ENCODE measurements around the gene MRTFA. TPM values are rescaled to one million over a fixed set of nuclear protein-coding genes. Genes with fewer than 3 reads are reported as not detected.
"Not testable (repeated sequence)": the region's sequence is repeated elsewhere in the genome, so short reads cannot be mapped to it uniquely, and the experiment has no call there.

The MRTFA gene
- total RNA-seq, 2 donors from 2014 or later, result 70.1 to 71.5 TPM

GRCh38 chr22:40541300-40541699, 95.2 kb downstream of the MRTFA start:
- no peak overlapping the region for H3K27ac Mint-ChIP-seq
- peak; percentile 32 for ATAC-seq

GRCh38 chr22:40540265-40540664, 96.3 kb downstream of the MRTFA start:
- ATAC-seq (no peak), DNase-seq (no peak)
- Mint-ChIP-seq H3K4me3 (no peak overlapping the region), H3K4me1 (peaks cover 15% of the 10 kb centered on the region), H3K27ac (peak overlapping the region; percentile 67), H3K27me3 (no peaks in the 10 kb centered on the region), H3K36me3 (ENCODE audit: low read depth) (no peaks in the 10 kb centered on the region)
- H3K9me3 ChIP-seq (ENCODE audit: control insufficient read depth, low read length, poor library complexity, severe bottlenecking), result no peaks in the 10 kb centered on the region

More at GRCh38 chr22:40541300-40541699, 95.2 kb downstream of the MRTFA start:
- no peak overlapping the region for H3K4me3 Mint-ChIP-seq
- no peak for DNase-seq
- H3K4me1 Mint-ChIP-seq, result peaks cover 16% of the 10 kb centered on the region
- H3K9me3 ChIP-seq (ENCODE audit: control insufficient read depth, low read length, poor library complexity, severe bottlenecking), result no peaks in the 10 kb centered on the region
- H3K27me3 Mint-ChIP-seq, result no peaks in the 10 kb centered on the region
- peaks cover 3% of the 10 kb centered on the region for H3K36me3 Mint-ChIP-seq (ENCODE audit: low read depth)

DNA sequence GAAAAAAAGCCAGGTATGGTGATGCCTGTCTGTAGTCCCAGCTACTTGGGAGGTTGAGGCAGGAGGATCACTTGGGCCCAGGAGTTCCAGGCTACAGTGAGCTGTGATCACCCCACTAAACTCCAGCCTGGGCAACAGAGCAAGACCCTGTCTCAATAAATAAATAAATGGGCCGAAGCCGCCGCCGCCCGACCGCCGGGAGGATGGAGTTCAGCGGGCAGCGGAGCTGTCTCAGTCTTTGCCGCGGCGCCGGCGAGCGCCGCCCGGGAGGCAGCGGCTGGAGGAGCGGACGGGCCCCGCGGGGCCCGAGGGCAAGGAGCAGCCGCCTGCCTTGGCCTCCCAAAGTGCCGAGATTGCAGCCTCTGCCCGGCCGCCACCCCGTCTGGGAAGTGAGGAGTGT, 100.4 kb downstream of the MRTFA start:
- not testable (repeated sequence) for H3K27me3 Mint-ChIP-seq; H3K27ac Mint-ChIP-seq; DNase-seq; ATAC-seq; H3K36me3 Mint-ChIP-seq (ENCODE audit: low read depth); H3K4me3 Mint-ChIP-seq; H3K9me3 ChIP-seq (ENCODE audit: control insufficient read depth, low read length, poor library complexity, severe bottlenecking)
- H3K4me1 Mint-ChIP-seq, result peaks cover 36% of the 10 kb centered on the region

DNA sequence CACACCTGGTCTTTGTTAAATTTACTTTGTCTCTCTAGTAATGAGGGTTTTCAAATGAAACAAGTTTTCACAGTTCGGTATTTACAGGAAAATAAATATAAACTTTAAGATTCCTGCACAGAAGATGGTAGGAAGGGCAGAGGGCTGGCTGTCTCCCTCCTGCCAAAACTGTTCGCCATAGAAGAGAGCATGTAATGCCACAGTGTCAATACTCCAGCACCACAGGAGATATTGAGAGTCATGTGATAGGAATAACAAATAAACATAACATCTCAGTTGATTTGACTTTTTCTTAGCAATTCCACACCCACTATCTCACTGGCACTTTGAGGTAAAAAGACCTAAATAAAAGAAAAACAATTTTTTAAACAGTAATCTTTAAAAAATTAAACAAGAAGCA, 100.9 kb downstream of the MRTFA start:
- Mint-ChIP-seq H3K4me1 (peaks cover 40% of the 10 kb centered on the region), H3K27me3 (no peaks in the 10 kb centered on the region), H3K36me3 (ENCODE audit: low read depth) (no peaks in the 10 kb centered on the region), H3K27ac (peak overlapping the region; percentile 96), H3K4me3 (no peak overlapping the region)
- no peak for ATAC-seq
- no peaks in the 10 kb centered on the region for H3K9me3 ChIP-seq (ENCODE audit: control insufficient read depth, low read length, poor library complexity, severe bottlenecking)
- DNase-seq, result no peak

- Mint-ChIP-seq H3K27ac (peak overlapping the region; percentile 96), H3K4me1 (peaks cover 45% of the 10 kb centered on the region), H3K36me3 (ENCODE audit: low read depth) (no peaks in the 10 kb centered on the region), H3K4me3 (peak overlapping the region; percentile 82), H3K27me3 (no peaks in the 10 kb centered on the region)
- DNase-seq, result no peak
- no peaks in the 10 kb centered on the region for H3K9me3 ChIP-seq (ENCODE audit: control insufficient read depth, low read length, poor library complexity, severe bottlenecking)
- no peak for ATAC-seq
These were observed 101.4 kb downstream of the MRTFA start for GRCh38 chr22:40535189-40535512.

DNA sequence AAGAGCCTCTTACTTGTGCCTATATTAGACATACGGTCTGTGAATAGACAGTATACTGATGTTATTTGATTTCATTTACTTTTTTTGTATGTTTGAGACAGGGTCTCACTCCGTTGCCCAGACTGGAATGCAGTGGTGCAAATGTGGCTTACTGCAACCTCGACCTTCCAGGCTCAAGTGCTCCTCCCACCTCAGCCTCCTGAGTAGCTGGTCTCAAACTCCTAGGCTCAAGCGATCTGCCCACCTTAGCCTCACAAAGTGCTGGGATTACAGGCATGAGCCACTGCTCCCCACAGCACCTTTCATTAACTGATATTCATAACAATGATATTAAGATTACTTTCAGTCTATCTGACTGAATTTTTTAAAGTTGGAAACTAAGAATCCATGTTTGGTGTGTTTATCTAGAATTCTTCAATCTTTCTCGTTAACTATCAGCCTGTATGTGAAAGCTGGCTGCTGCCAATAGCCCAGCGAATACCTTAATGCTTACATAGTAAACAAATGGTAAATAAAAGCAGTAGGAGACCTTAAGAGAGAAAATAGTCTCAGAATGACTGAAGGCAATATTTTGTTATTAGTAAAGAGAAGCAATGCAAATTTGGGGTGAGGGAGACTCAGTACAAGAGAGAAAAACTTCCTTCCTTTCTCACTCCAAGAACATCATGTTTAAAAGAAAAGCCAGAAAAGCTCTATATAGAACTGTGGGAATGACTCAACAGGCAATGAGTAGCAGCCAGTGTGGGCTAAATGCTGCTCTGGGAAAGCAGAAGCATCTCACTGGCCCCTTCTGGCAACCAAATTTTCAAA, 101.9 kb downstream of the MRTFA start:
- Mint-ChIP-seq H3K4me1 (peaks cover 50% of the 10 kb centered on the region), H3K4me3 (peak overlapping the region; percentile 82), H3K27me3 (no peaks in the 10 kb centered on the region), H3K27ac (peak overlapping the region; percentile 96), H3K36me3 (ENCODE audit: low read depth) (no peaks in the 10 kb centered on the region)
- DNase-seq, result no peak
- H3K9me3 ChIP-seq (ENCODE audit: control insufficient read depth, low read length, poor library complexity, severe bottlenecking), result no peaks in the 10 kb centered on the region
- no peak for ATAC-seq

GRCh38 chr22:40533712-40534378, 102.7 kb downstream of the MRTFA start:
- peak; percentile 98 for ATAC-seq
- no peaks in the 10 kb centered on the region for H3K9me3 ChIP-seq (ENCODE audit: control insufficient read depth, low read length, poor library complexity, severe bottlenecking)
- DNase-seq, result peak in 1 of 3 donors; percentile 19
- H3K36me3 Mint-ChIP-seq (ENCODE audit: low read depth), result no peaks in the 10 kb centered on the region
- peak overlapping the region; percentile 96 for H3K27ac Mint-ChIP-seq
- H3K4me3 Mint-ChIP-seq, result peak overlapping the region; percentile 91
- H3K4me1 Mint-ChIP-seq, result peaks cover 54% of the 10 kb centered on the region
- no peaks in the 10 kb centered on the region for H3K27me3 Mint-ChIP-seq

DNA sequence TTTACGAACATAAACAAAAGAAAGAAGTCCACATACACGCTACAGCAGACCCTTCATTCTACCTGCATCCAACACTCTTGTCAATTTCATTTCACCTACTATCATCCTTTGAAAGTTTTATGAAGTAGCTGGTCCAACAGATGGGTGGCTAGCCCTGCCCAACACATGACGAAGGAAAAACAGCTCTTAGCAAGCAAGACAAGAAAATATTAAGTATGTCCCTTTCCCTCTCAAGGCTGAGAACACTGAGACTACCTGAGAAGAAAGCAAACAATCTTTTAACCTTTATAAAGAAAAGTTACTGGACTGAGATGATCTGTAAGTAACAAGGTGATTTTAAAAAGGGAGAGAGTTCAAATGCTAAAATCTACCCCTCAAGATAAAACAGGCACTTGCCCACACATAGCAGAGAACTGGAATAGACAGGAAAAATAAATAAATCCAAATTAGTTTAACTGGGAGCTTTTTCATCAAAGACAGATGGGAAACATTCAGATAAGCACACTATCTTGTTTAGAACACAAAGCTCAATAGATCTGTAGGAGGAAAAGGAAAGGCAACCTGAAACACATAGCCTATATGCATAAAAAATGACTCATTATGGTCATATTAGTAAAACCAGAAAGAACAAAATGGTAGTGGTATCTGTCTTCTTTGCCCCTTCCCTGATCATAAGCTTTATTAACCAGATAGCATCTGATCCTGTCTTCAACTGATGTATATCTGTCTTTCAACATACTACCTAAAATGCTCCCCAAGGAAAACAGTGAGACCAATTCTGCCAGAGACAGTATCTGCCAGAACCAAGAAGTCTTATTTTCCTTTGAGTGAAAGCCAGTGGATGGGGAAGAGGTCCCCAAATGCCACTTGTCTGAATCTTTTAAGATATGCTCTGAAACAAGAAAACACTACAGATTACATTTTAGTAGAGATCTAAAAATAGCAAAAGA, 104.3 kb downstream of the MRTFA start:
- no peaks in the 10 kb centered on the region for H3K27me3 Mint-ChIP-seq
- no peak for ATAC-seq
- H3K4me1 Mint-ChIP-seq, result peaks cover 55% of the 10 kb centered on the region

DNA sequence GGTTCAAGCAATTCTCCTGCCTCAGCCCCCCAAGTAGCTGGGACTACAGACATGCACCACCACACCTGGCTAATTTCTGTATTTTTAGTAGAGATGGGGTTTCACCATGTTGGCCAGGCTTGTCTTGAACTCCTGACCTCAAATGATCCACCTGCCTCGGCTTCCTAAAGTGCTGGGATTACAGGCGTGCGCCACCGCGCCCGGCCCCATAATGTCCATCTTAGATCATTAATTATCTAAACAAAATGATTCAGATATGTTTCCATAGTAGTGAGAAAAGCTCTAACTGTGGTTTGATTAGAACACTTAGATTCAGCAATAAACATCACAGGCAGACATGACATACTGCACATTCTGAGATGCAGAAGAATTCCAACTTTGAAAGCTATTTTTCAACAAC, 106.1 kb downstream of the MRTFA start:
- not testable (repeated sequence) for ATAC-seq; H3K36me3 Mint-ChIP-seq (ENCODE audit: low read depth); DNase-seq; H3K9me3 ChIP-seq (ENCODE audit: control insufficient read depth, low read length, poor library complexity, severe bottlenecking); H3K27me3 Mint-ChIP-seq
- peaks cover 67% of the 10 kb centered on the region for H3K4me1 Mint-ChIP-seq
- H3K27ac Mint-ChIP-seq, result peak overlapping the region; percentile 79
- H3K4me3 Mint-ChIP-seq, result peak overlapping the region; percentile 19

More for the DNA sequence above, 104.3 kb downstream of the MRTFA start:
- Mint-ChIP-seq H3K4me3 (peak overlapping the region; percentile 91), H3K27ac (peak overlapping the region; percentile 96), H3K36me3 (ENCODE audit: low read depth) (no peaks in the 10 kb centered on the region)
- no peaks in the 10 kb centered on the region for H3K9me3 ChIP-seq (ENCODE audit: control insufficient read depth, low read length, poor library complexity, severe bottlenecking)
- no peak for DNase-seq

GRCh38 chr22:40529821-40530220, 106.7 kb downstream of the MRTFA start:
- DNase-seq, result no peak
- no peaks in the 10 kb centered on the region for H3K27me3 Mint-ChIP-seq
- peaks cover 62% of the 10 kb centered on the region for H3K4me1 Mint-ChIP-seq
- no peak for ATAC-seq
- peak overlapping the region; percentile 79 for H3K27ac Mint-ChIP-seq
- H3K9me3 ChIP-seq (ENCODE audit: control insufficient read depth, low read length, poor library complexity, severe bottlenecking), result no peaks in the 10 kb centered on the region
- no peak overlapping the region for H3K4me3 Mint-ChIP-seq
- H3K36me3 Mint-ChIP-seq (ENCODE audit: low read depth), result no peaks in the 10 kb centered on the region

GRCh38 chr22:40526960-40527359, 109.6 kb downstream of the MRTFA start:
- Mint-ChIP-seq H3K27me3 (no peaks in the 10 kb centered on the region), H3K36me3 (ENCODE audit: low read depth) (no peaks in the 10 kb centered on the region), H3K4me1 (peaks cover 38% of the 10 kb centered on the region), H3K27ac (peak overlapping the region; percentile 77), H3K4me3 (peak overlapping the region; percentile 21)
- DNase-seq, result no peak
- ATAC-seq, result no peak
- no peaks in the 10 kb centered on the region for H3K9me3 ChIP-seq (ENCODE audit: control insufficient read depth, low read length, poor library complexity, severe bottlenecking)

DNA sequence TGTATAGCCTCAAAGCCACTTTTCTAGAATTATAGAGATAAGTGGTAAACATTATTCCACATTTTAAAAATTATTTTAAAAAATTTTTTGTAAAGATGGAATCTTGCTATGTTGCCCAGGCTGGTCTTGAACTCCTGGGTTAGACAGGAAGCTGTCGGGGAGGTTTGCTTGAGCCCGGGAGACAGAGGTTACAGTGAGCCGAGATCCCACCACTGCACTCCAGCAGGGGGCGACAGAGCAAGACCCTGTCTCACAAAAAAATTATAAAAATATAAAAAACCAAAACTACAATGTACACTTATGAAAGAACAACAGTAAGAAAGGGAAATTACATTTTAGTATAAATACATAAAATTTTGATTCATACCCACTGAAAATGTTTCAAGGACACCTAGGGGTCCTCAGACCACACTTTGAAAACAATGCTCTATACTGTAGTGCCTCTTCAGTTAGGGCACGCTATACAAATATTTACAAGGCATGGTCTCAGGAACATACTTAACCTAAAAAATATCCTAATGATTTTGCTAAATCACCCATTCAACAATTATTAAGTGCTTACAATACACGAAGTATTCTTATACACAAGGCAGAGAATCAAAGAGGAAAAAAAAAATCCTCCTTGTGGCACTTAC, 111.2 kb downstream of the MRTFA start:
- Mint-ChIP-seq H3K4me3 (no peak overlapping the region), H3K27ac (peak overlapping the region; percentile 77), H3K27me3 (no peaks in the 10 kb centered on the region), H3K4me1 (peaks cover 27% of the 10 kb centered on the region), H3K36me3 (ENCODE audit: low read depth) (no peaks in the 10 kb centered on the region)
- ATAC-seq, result peak; percentile 79
- H3K9me3 ChIP-seq (ENCODE audit: control insufficient read depth, low read length, poor library complexity, severe bottlenecking), result no peaks in the 10 kb centered on the region
- peak; percentile 49 to 71 (median 52) for DNase-seq
